Stomach (tissue), 4 donors: ENCODE data around the gene PSORS1C1.

Experiments
- POLR2A ChIP-seq, 4 donors: fragments of 450-650 bp; IDR thresholded peaks; one replicate each; pipeline ENCODE4 v1.6.1; 2016; ENCODE audit warnings: antibody characterized with exemption in 4 of 4, control low read depth in 2 of 4, mild to moderate bottlenecking in 1 of 4, moderate library complexity in 1 of 4
- TF ChIP-seq, protein P1 (sequence below), 7 experiments: fragments of 450-650 bp in 4 of 7; fragments of 200-600 bp in 3 of 7; sonication (generic) in 3 of 7; IDR thresholded peaks; one replicate each; pipeline ENCODE4 v1.5.1; 2016 to 2019; ENCODE audit warnings: antibody characterized with exemption in 7 of 7, control low read depth in 2 of 7, mild to moderate bottlenecking in 1 of 7

DNA sequence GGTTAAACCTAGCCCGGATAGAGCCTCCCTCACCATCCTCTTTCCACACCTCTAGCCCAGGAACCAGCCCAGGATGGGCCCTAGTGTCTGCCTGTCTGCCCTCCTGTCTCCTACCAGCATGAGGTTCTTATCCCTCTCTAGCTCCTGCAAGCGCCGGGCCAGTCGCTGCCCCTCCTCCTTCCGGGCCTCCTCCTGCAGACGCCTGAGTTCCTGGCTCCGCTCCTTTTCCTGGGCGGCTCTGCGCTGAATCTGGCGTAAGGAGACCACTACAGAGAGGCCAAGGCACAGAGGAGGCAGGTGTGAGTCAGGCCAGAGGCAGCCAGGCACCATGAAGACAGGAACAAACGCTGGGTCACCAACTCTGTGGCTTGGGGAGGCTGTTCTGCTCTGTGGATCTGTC lies 28.5 kb downstream of the PSORS1C1 start:
- TF ChIP-seq, protein P1, sequence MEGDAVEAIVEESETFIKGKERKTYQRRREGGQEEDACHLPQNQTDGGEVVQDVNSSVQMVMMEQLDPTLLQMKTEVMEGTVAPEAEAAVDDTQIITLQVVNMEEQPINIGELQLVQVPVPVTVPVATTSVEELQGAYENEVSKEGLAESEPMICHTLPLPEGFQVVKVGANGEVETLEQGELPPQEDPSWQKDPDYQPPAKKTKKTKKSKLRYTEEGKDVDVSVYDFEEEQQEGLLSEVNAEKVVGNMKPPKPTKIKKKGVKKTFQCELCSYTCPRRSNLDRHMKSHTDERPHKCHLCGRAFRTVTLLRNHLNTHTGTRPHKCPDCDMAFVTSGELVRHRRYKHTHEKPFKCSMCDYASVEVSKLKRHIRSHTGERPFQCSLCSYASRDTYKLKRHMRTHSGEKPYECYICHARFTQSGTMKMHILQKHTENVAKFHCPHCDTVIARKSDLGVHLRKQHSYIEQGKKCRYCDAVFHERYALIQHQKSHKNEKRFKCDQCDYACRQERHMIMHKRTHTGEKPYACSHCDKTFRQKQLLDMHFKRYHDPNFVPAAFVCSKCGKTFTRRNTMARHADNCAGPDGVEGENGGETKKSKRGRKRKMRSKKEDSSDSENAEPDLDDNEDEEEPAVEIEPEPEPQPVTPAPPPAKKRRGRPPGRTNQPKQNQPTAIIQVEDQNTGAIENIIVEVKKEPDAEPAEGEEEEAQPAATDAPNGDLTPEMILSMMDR (IDR thresholded peaks at IDR 0.05) = no peak
- no peak for TF ChIP-seq POLR2A (IDR thresholded peaks at IDR 0.05)
